ENCODE data around the gene PRG3. TPM values are rescaled to one million over a fixed set of nuclear protein-coding genes. Genes with fewer than 3 reads are reported as not detected.
"Not testable (repeated sequence)": the region's sequence is repeated elsewhere in the genome, so short reads cannot be mapped to it uniquely, and the experiment has no call there.

Gene PRG3
- total and polyA plus RNA-seq, 3 donors from 2014 or later, result not detected

- TF ChIP-seq CTCF (IDR thresholded peaks at IDR 0.05), result no peak
- no peak for TF ChIP-seq POLR2A (IDR thresholded peaks at IDR 0.05)
- Histone ChIP-seq H3K4me3 (no peak overlapping the region), H3K36me3 (ENCODE audit: low read depth, missing control alignments) (no peaks in the 10 kb centered on the region), H3K9me3 (no peaks in the 10 kb centered on the region), H3K27me3 (no peaks in the 10 kb centered on the region), H3K4me1 (no peaks in the 10 kb centered on the region), H3K27ac (no peak overlapping the region)
- DNase-seq, result no peak
- intact Hi-C loops (cut with DNase I; ENCODE audit: low total_unique reads), result no loop called here
- WGBS, 2 donors, result 69 to 80% methylated on average over 4 of the region's 4 CpGs
Observed at GRCh38 chr11:57406337-57406904, 25.5 kb upstream of the PRG3 start.

- no peaks in the 10 kb centered on the region for H3K36me3 ChIP-seq (ENCODE audit: low read depth, missing control alignments)
Observed at GRCh38 chr11:57405271-57405860, 24.4 kb upstream of the PRG3 start.

GRCh38 chr11:57403802-57404147 is 22.8 kb upstream of the PRG3 start:
- Histone ChIP-seq H3K36me3 (ENCODE audit: low read depth, missing control alignments) (no peaks in the 10 kb centered on the region), H3K27me3 (no peaks in the 10 kb centered on the region), H3K9me3 (no peaks in the 10 kb centered on the region), H3K4me1 (no peaks in the 10 kb centered on the region), H3K27ac (no peak overlapping the region), H3K4me3 (no peak overlapping the region)
- WGBS, 2 donors, result 88 to 91% methylated on average over 2 of the region's 2 CpGs
- TF ChIP-seq CTCF (IDR thresholded peaks at IDR 0.05) (no peak), POLR2A (IDR thresholded peaks at IDR 0.05) (no peak)
- no peak for DNase-seq
- intact Hi-C loops (cut with DNase I; ENCODE audit: low total_unique reads), result no loop called here

More at GRCh38 chr11:57405271-57405860, 24.4 kb upstream of the PRG3 start:
- intact Hi-C loops (cut with DNase I; ENCODE audit: low total_unique reads), result no loop called here
- H3K27me3 ChIP-seq, result no peaks in the 10 kb centered on the region
- no peak overlapping the region for H3K27ac ChIP-seq
- H3K4me3 ChIP-seq, result no peak overlapping the region
- 90 to 95% methylated on average over 4 of the region's 4 CpGs for WGBS, 2 donors
- TF ChIP-seq CTCF (IDR thresholded peaks at IDR 0.05) (no peak), POLR2A (IDR thresholded peaks at IDR 0.05) (no peak)
- no peaks in the 10 kb centered on the region for H3K9me3 ChIP-seq
- H3K4me1 ChIP-seq, result no peaks in the 10 kb centered on the region
- DNase-seq, result no peak

- intact Hi-C loops (cut with DNase I; ENCODE audit: low total_unique reads); H3K4me1 ChIP-seq; DNase-seq; H3K9me3 ChIP-seq; H3K27me3 ChIP-seq; H3K4me3 ChIP-seq; H3K27ac ChIP-seq; H3K36me3 ChIP-seq (ENCODE audit: low read depth, missing control alignments): not testable (repeated sequence)
- WGBS, 2 donors, result 84 to 85% methylated on average over 6 of the region's 6 CpGs
Observed at GRCh38 chr11:57403003-57403801, 22.3 kb upstream of the PRG3 start.

- H3K4me1 ChIP-seq, result no peaks in the 10 kb centered on the region
- H3K4me3 ChIP-seq, result no peak overlapping the region
- no peaks in the 10 kb centered on the region for H3K27me3 ChIP-seq
- H3K27ac ChIP-seq, result no peak overlapping the region
- TF ChIP-seq CTCF (IDR thresholded peaks at IDR 0.05) (no peak), POLR2A (IDR thresholded peaks at IDR 0.05) (no peak)
- H3K36me3 ChIP-seq (ENCODE audit: low read depth, missing control alignments), result no peaks in the 10 kb centered on the region
- 72 to 84% methylated on average over 6 of the region's 6 CpGs for WGBS, 2 donors
- no peaks in the 10 kb centered on the region for H3K9me3 ChIP-seq
- DNase-seq, result no peak
- intact Hi-C loops (cut with DNase I; ENCODE audit: low total_unique reads), result no loop called here
Observed at GRCh38 chr11:57402188-57403002, 21.4 kb upstream of the PRG3 start.
